RPMI8226 (cell line): ENCODE measurements around the gene EXOC3L1.

Source experiments
- DNase-seq: peaks from one replicate; pipeline ENCODE4 v3.0.0-alpha.2; 2015

The EXOC3L1 gene

GRCh38 chr16:67163164-67163998 lies 26.6 kb downstream of the EXOC3L1 start:
- no peak for DNase-seq

- no peak for DNase-seq
These were observed 27.3 kb downstream of the EXOC3L1 start for GRCh38 chr16:67162506-67163163.

GRCh38 chr16:67161595-67162058 lies 28.3 kb downstream of the EXOC3L1 start:
- DNase-seq, result no peak

- DNase-seq, result peak; percentile 96
These were observed 31.0 kb downstream of the EXOC3L1 start for GRCh38 chr16:67158637-67159600.

- DNase-seq, result peak; percentile 62
These were observed 31.9 kb downstream of the EXOC3L1 start for GRCh38 chr16:67157892-67158635.

- no peak for DNase-seq
These were observed 32.7 kb downstream of the EXOC3L1 start for GRCh38 chr16:67157106-67157748.

GRCh38 chr16:67156143-67156844 lies 33.6 kb downstream of the EXOC3L1 start:
- DNase-seq, result no peak

- DNase-seq, result peak; percentile 89
These were observed 34.4 kb downstream of the EXOC3L1 start for GRCh38 chr16:67155295-67156142.

GRCh38 chr16:67154578-67155294 lies 35.2 kb downstream of the EXOC3L1 start:
- DNase-seq, result no peak

- no peak for DNase-seq
These were observed 38.4 kb downstream of the EXOC3L1 start for GRCh38 chr16:67151431-67152097.

- DNase-seq, result peak; percentile 80
These were observed 39.0 kb downstream of the EXOC3L1 start, which contains the start of gene B3GNT9 for GRCh38 chr16:67150833-67151396. Gene B3GNT9, minus strand, starts transcription at chr16:67150998. Its CDS starts 513 bp downstream, at chr16:67150485.

GRCh38 chr16:67150047-67150832 lies 39.7 kb downstream of the EXOC3L1 start:
- DNase-seq, result peak; percentile 58

GRCh38 chr16:67149276-67150046 lies 40.5 kb downstream of the EXOC3L1 start:
- DNase-seq, result no peak

GRCh38 chr16:67148656-67149275 lies 41.2 kb downstream of the EXOC3L1 start:
- no peak for DNase-seq

- DNase-seq, result no peak
These were observed 41.7 kb downstream of the EXOC3L1 start for GRCh38 chr16:67148221-67148620.
